B cell (primary cell): ENCODE data around the gene MCCD1. TPM values are rescaled to one million over a fixed set of nuclear protein-coding genes. Genes with fewer than 3 reads are reported as not detected.

ENCODE experiments used
- ATAC-seq: fragments of 200-7000 bp; cut with Tn5 transposase; one replicate; pipeline ENCODE4 v1.10.0; 2021; ENCODE audit warnings: low read depth, mild to moderate bottlenecking, moderate number of reproducible peaks, moderate library complexity
- CTCF ChIA-PET: fragments of 350-600 bp; sonication (Branson Sonifier 250); formaldehyde crosslinking; loops from one replicate; lab custom pipeline; 2021; ENCODE audit warnings: antibody characterized with exemption, inconsistent platforms; lab: Charles Lee
- POLR2A ChIA-PET: fragments of 350-600 bp; sonication (Branson Sonifier 250); formaldehyde crosslinking; loops from one replicate; lab custom pipeline; 2021; ENCODE audit warnings: antibody characterized with exemption; lab: Charles Lee
- DNase-seq: peaks from one replicate; pipeline ENCODE4 v3.0.0; 2013
- H2AFZ ChIP-seq: 2 replicates; pipeline ENCODE4 v1.6.1; 2012; ENCODE audit warnings: mild to moderate bottlenecking, low read depth, low read length; ENCODE audit not compliant: insufficient read depth, poor library complexity, severe bottlenecking
- H3K27ac ChIP-seq, 2 donors: 1 replicate in 1 of 2; 2 replicates in 1 of 2; pipeline ENCODE4 v1.5.1; 2012 to 2013; ENCODE audit warnings: low read length in 2 of 2, mild to moderate bottlenecking in 2 of 2, moderate library complexity in 1 of 2
- H3K27me3 ChIP-seq, 4 experiments: fragments of 200-600 bp in 1 of 4; sonication (generic) in 1 of 4; replicated peaks in 1 of 4; 1 replicate in 2 of 4; 2 replicates in 2 of 4; pipeline versions ENCODE4 v1.6.1 to v1.7.0; 2013 to 2016; ENCODE audit warnings: low read length in 3 of 4, mild to moderate bottlenecking in 2 of 4, mixed read lengths in 1 of 4, moderate library complexity in 1 of 4; ENCODE audit not compliant: insufficient read depth in 4 of 4, control insufficient read depth in 3 of 4; ENCODE audit errors: control extremely low read depth in 1 of 4
- H3K36me3 ChIP-seq, 2 experiments: replicated peaks in 1 of 2; 1 replicate in 1 of 2; 2 replicates in 1 of 2; pipeline versions ENCODE4 v1.6.1 to v1.7.1; 2013; ENCODE audit warnings: low read length in 1 of 2; ENCODE audit not compliant: insufficient read depth in 2 of 2, control insufficient read depth in 1 of 2; ENCODE audit errors: control extremely low read depth in 1 of 2, extremely low read depth in 1 of 2
- H3K4me1 ChIP-seq, 2 donors: fragments of 200-600 bp in 1 of 2; sonication (generic) in 1 of 2; 1 replicate in 1 of 2; 2 replicates in 1 of 2; pipeline versions ENCODE4 v1.5.1 to v1.6.1; 2013 to 2017; ENCODE audit warnings: low read length in 2 of 2; ENCODE audit not compliant: control insufficient read depth in 2 of 2, insufficient read depth in 2 of 2
- H3K4me2 ChIP-seq: replicated peaks from 2 replicates; pipeline ENCODE3; 2012; ENCODE audit warnings: mild to moderate bottlenecking, low read depth, low read length; ENCODE audit not compliant: poor library complexity, severe bottlenecking
- H3K4me3 ChIP-seq, 5 experiments: fragments of 200-600 bp in 1 of 5; sonication (generic) in 1 of 5; 1 replicate in 3 of 5; 2 replicates in 2 of 5; pipeline versions ENCODE4 v1.5.1 to v1.7.0; 2011 to 2016; ENCODE audit warnings: low read length in 4 of 5, mild to moderate bottlenecking in 4 of 5, low read depth in 2 of 5, control low read depth in 1 of 5, moderate library complexity in 1 of 5; ENCODE audit not compliant: insufficient read depth in 1 of 5; ENCODE audit errors: control extremely low read depth in 1 of 5, extremely low read depth in 1 of 5
- H3K79me2 ChIP-seq: fragments of 200-600 bp; sonication (generic); one replicate; pipeline ENCODE4 v1.6.0; 2016; ENCODE audit warnings: low read length; ENCODE audit not compliant: control insufficient read depth, insufficient read depth
- H3K9ac ChIP-seq: fragments of 200-600 bp; sonication (generic); 2 replicates; pipeline ENCODE4 v1.6.1; 2017; ENCODE audit warnings: mild to moderate bottlenecking, low read length, moderate library complexity
- H3K9me3 ChIP-seq, 3 donors: one replicate each; pipeline versions ENCODE4 v1.6.1 to v1.7.1; 2013; ENCODE audit warnings: low read length in 2 of 3; ENCODE audit not compliant: control insufficient read depth in 2 of 3, insufficient read depth in 1 of 3; ENCODE audit errors: control extremely low read depth in 1 of 3
- H4K20me1 ChIP-seq: 2 replicates; pipeline ENCODE4 v1.6.0; 2012; ENCODE audit warnings: mild to moderate bottlenecking, low read length; ENCODE audit not compliant: insufficient read depth, control insufficient read depth, poor library complexity, severe bottlenecking
- H3K27ac Mint-ChIP-seq: one replicate; pipeline ENCODE4 v1.8.0; 2021; ENCODE audit warnings: mixed read lengths
- H3K27me3 Mint-ChIP-seq: one replicate; pipeline ENCODE4 v1.8.0; 2021; ENCODE audit warnings: mixed read lengths
- H3K4me1 Mint-ChIP-seq: one replicate; pipeline ENCODE4 v1.8.0; 2021; ENCODE audit warnings: mixed read lengths
- H3K4me3 Mint-ChIP-seq: one replicate; pipeline ENCODE4 v1.8.0; 2021; ENCODE audit warnings: mixed read lengths
- H3K9me3 Mint-ChIP-seq: one replicate; pipeline ENCODE4 v1.8.0; 2022; ENCODE audit warnings: mixed read lengths; ENCODE audit not compliant: insufficient read depth
- CTCF ChIP-seq: fragments of 200-600 bp; IDR thresholded peaks from one replicate; pipeline ENCODE4 v1.8.0; 2022; ENCODE audit warnings: antibody characterized with exemption, mild to moderate bottlenecking
- EZH2 ChIP-seq: IDR thresholded peaks from 2 replicates; pipeline ENCODE4 v1.6.1; 2012; ENCODE audit warnings: borderline replicate concordance, low read depth, mild to moderate bottlenecking, moderate library complexity, low read length; ENCODE audit not compliant: insufficient read depth, poor library complexity, severe bottlenecking
- WGBS: methylation state at CpG from one replicate; pipeline ENCODE4 v1.1.5; 2013; ENCODE audit warnings: missing lambda C conversion rate; ENCODE audit not compliant: insufficient coverage; 5-methylcytosine and 5-hydroxymethylcytosine counted together
- intact Hi-C: fragments of 100-400 bp; cut with micrococcal nuclease; formaldehyde crosslinking; loops from one replicate; pipeline ENCODE4 v1.10.0; 2022
- polyA plus RNA-seq: library from polyadenylated mRNA; depleted of rRNA; stranded (reverse); fragments of >200 nt; gene quantifications from 2 replicates; pipeline ENCODE4 v1.2.3, GENCODE V29; 2012
- total RNA-seq, 2 donors: library from RNA; stranded (reverse); fragments of 120-200 nt in 1 of 2; gene quantifications; 1 replicate in 1 of 2; 2 replicates in 1 of 2; pipeline versions ENCODE4 v1.2.3 to v1.2.4, GENCODE V29; 2013 to 2022

The MCCD1 gene
- total and polyA plus RNA-seq, 2 donors (not counting 1 experiment from before 2014, with no cell fraction given), result not detected

- peak overlapping the region; percentile 92 for H3K4me2 ChIP-seq
- peaks cover 0 to 7% of the 10 kb centered on the region in 2 experiments for H3K36me3 ChIP-seq
- no peak for ATAC-seq
- DNase-seq, result no peak
- H3K4me3 Mint-ChIP-seq, result peak overlapping the region; percentile 92
- peaks cover 72% of the 10 kb centered on the region for H3K79me2 ChIP-seq
- H3K27ac ChIP-seq, result peak overlapping the region; percentile 80 to 87
- H3K27me3 ChIP-seq, result no peaks in the 10 kb centered on the region
- no peaks in the 10 kb centered on the region for H3K9me3 ChIP-seq
- H3K4me1 ChIP-seq, result peaks cover 79 to 81% of the 10 kb centered on the region in 2 donors
- no peaks in the 10 kb centered on the region for H3K9me3 Mint-ChIP-seq
- H3K4me3 ChIP-seq, result peak overlapping the region in 4 of 5 experiments; percentile 2 to 61 (median 42)
- peak overlapping the region; percentile 94 for H3K27ac Mint-ChIP-seq
- H3K9ac ChIP-seq, result peak overlapping the region; percentile 54
- intact Hi-C loops, result loop anchor here (1.0 to 2.0 kb wide), 4 partner anchors 8 to 14 kb away; partner anchors contain the start of genes ATP6V1G2, LTA and NFKBIL1
- CTCF ChIA-PET, result interaction anchor here (1.3 to 29.4 kb wide), 4 partner anchors 9 to 30 kb away, joined by 4 to 2241 read pairs (median 28); partner anchors contain the start of genes DDX39B, LST1, LTB and NCR3
- H2AFZ ChIP-seq, result no peak overlapping the region
- no peak for TF ChIP-seq EZH2
- H3K4me1 Mint-ChIP-seq, result peaks cover 86% of the 10 kb centered on the region
- peaks cover 20% of the 10 kb centered on the region for H4K20me1 ChIP-seq
- POLR2A ChIA-PET, result interaction anchor here (1.2 to 42.6 kb wide), 2 partner anchors 14 to 24 kb away, joined by 3 to 1450 read pairs; partner anchors contain the start of genes LST1, LTA, LTB and NCR3
- H3K27me3 Mint-ChIP-seq, result no peaks in the 10 kb centered on the region
Observed at GRCh38 chr6:31560697-31561058, 31.9 kb downstream of the MCCD1 start.

- ChIA-PET POLR2A (interaction anchor here (0.6 to 42.6 kb wide), 6 partner anchors 2 to 1286 kb away, joined by 3 to 1450 read pairs (median 8); partner anchors contain the start of genes ATP6V1G2, LST1, LTA and LTB), CTCF (interaction anchor here (0.9 to 29.4 kb wide), 4 partner anchors 9 to 55 kb away, joined by 3 to 2241 read pairs (median 74); partner anchors contain the start of genes LST1, LTB, NCR3 and NFKBIL1)
- Mint-ChIP-seq H3K27ac (peak overlapping the region; percentile 89), H3K4me1 (peaks cover 75% of the 10 kb centered on the region), H3K27me3 (no peaks in the 10 kb centered on the region), H3K9me3 (no peaks in the 10 kb centered on the region), H3K4me3 (peak overlapping the region; percentile 63)
- Histone ChIP-seq H4K20me1 (no peaks in the 10 kb centered on the region), H3K27ac (peak overlapping the region; percentile 78 to 94), H3K4me1 (peaks cover 62 to 68% of the 10 kb centered on the region in 2 donors), H3K36me3 (peaks cover 0 to 5% of the 10 kb centered on the region in 2 experiments), H3K27me3 (no peaks in the 10 kb centered on the region), H3K9me3 (no peaks in the 10 kb centered on the region), H2AFZ (no peak overlapping the region), H3K9ac (peak overlapping the region; percentile 0), H3K79me2 (peaks cover 95% of the 10 kb centered on the region), H3K4me2 (peak overlapping the region; percentile 40), H3K4me3 (peak overlapping the region in 1 of 5 experiments; percentile 19)
- WGBS, result 83% methylated on average over 3 of the region's 9 CpGs
- ATAC-seq (no peak), DNase-seq (peak; percentile 25)
- no peak for TF ChIP-seq CTCF
- TF ChIP-seq EZH2, result no peak
- intact Hi-C loops, result loop anchor here (1.0 kb wide), 3 partner anchors 7 to 25 kb away; no protein-coding TSS in a partner anchor
Observed at GRCh38 chr6:31567531-31568370, 39.0 kb downstream of the MCCD1 start.
